Testis (tissue), 3 donors: Measurements from ENCODE around the gene MTMR1. TPM values are rescaled to one million over a fixed set of nuclear protein-coding genes. Genes with fewer than 3 reads are reported as not detected.

ENCODE experiments used
- DNase-seq: peaks from one replicate; pipeline ENCODE4 v3.0.0-alpha.2; 2019
- H3K27ac ChIP-seq, 2 donors: fragments of 200-600 bp; sonication (generic); one replicate each; pipeline ENCODE4 v1.5.1; 2019
- H3K27me3 ChIP-seq: fragments of 200-600 bp; sonication (generic); one replicate; pipeline ENCODE4 v1.5.1; 2019
- H3K36me3 ChIP-seq: fragments of 200-600 bp; sonication (generic); one replicate; pipeline ENCODE4 v1.5.1; 2017; ENCODE audit warnings: low read depth; ENCODE audit errors: missing control alignments
- H3K4me1 ChIP-seq: fragments of 200-600 bp; sonication (generic); one replicate; pipeline ENCODE4 v1.5.1; 2019
- H3K4me3 ChIP-seq, 2 donors: fragments of 200-600 bp; sonication (generic); one replicate each; pipeline ENCODE4 v1.5.1; 2017 to 2019
- H3K9me3 ChIP-seq: fragments of 200-600 bp; sonication (generic); one replicate; pipeline ENCODE4 v1.5.1; 2017
- CTCF ChIP-seq, 3 experiments: fragments of 450-650 bp in 2 of 3; fragments of 200-600 bp in 1 of 3; sonication (generic) in 1 of 3; IDR thresholded peaks; one replicate each; pipeline ENCODE4 v1.5.1; 2016 to 2019; ENCODE audit warnings: antibody characterized with exemption in 3 of 3, mild to moderate bottlenecking in 2 of 3, moderate library complexity in 1 of 3
- POLR2A ChIP-seq: fragments of 450-650 bp; IDR thresholded peaks from one replicate; pipeline ENCODE4 v1.6.1; 2017; ENCODE audit warnings: antibody characterized with exemption, mild to moderate bottlenecking, moderate library complexity
- WGBS, 2 donors: methylation state at CpG; one replicate each; pipeline ENCODE4 v1.1.5; 2018; 5-methylcytosine and 5-hydroxymethylcytosine counted together
- intact Hi-C: fragments of 100-400 bp; cut with DNase I; formaldehyde crosslinking; loops from one replicate; pipeline ENCODE4 v1.15.1; 2023; ENCODE audit warnings: low total_unique reads
- polyA plus RNA-seq: library from polyadenylated mRNA; stranded (reverse); fragments of 350-450 nt; fragmentation: Illumina TruSeq; extraction: RNeasy Lipid Tissue Mini Kit (QIAGEN cat#74804); gene quantifications from one replicate; pipeline ENCODE4 v1.2.3, GENCODE V29; 2014; ENCODE audit warnings: low read depth, low replicate concordance; ENCODE audit not compliant: insufficient read depth
- total RNA-seq, 2 donors: library from RNA; depleted of rRNA; stranded (reverse); fragments of >200 nt; gene quantifications; one replicate each; pipeline ENCODE4 v1.2.3, GENCODE V29; 2016

The MTMR1 gene
- total and polyA plus RNA-seq, 3 donors from 2014 or later: 26.1 to 57.2 (median 50.3) TPM

GRCh38 chrX:150697641-150698040 is 4.4 kb downstream of the MTMR1 start:
- no peak for DNase-seq
- Histone ChIP-seq H3K4me1 (no peaks in the 10 kb centered on the region), H3K27me3 (no peaks in the 10 kb centered on the region), H3K9me3 (no peaks in the 10 kb centered on the region), H3K4me3 (no peak overlapping the region), H3K27ac (no peak overlapping the region), H3K36me3 (no peaks in the 10 kb centered on the region)
- TF ChIP-seq CTCF (IDR thresholded peaks at IDR 0.05) (no peak), POLR2A (no peak)
- intact Hi-C loops: no loop called here
- 86 to 93% methylated on average over 3 to 7 of the region's 7 CpGs for WGBS, 2 donors

- DNase-seq: no peak
- intact Hi-C loops: no loop called here
- H3K4me3 ChIP-seq: no peak overlapping the region
- H3K36me3 ChIP-seq: no peaks in the 10 kb centered on the region
- no peaks in the 10 kb centered on the region for H3K4me1 ChIP-seq
- H3K27me3 ChIP-seq: no peaks in the 10 kb centered on the region
- TF ChIP-seq POLR2A (no peak), CTCF (IDR thresholded peaks at IDR 0.05) (no peak)
- WGBS, 2 donors: 59 to 60% methylated on average over 2 of the region's 2 CpGs
- H3K9me3 ChIP-seq: no peaks in the 10 kb centered on the region
- H3K27ac ChIP-seq: no peak overlapping the region
These were observed 5.8 kb downstream of the MTMR1 start for GRCh38 chrX:150698981-150699380.

GRCh38 chrX:150700107-150700506 is 6.9 kb downstream of the MTMR1 start:
- Histone ChIP-seq H3K27me3 (no peaks in the 10 kb centered on the region), H3K4me3 (no peak overlapping the region), H3K36me3 (no peaks in the 10 kb centered on the region), H3K27ac (no peak overlapping the region), H3K9me3 (no peaks in the 10 kb centered on the region), H3K4me1 (no peaks in the 10 kb centered on the region)
- TF ChIP-seq CTCF (IDR thresholded peaks at IDR 0.05): no peak
- no peak for TF ChIP-seq POLR2A
- no peak for DNase-seq
- intact Hi-C loops: no loop called here

- H3K9me3 ChIP-seq: no peaks in the 10 kb centered on the region
- DNase-seq: no peak
- no peaks in the 10 kb centered on the region for H3K4me1 ChIP-seq
- H3K27ac ChIP-seq: no peak overlapping the region
- H3K4me3 ChIP-seq: no peak overlapping the region
- H3K36me3 ChIP-seq: no peaks in the 10 kb centered on the region
- TF ChIP-seq POLR2A (no peak), CTCF (IDR thresholded peaks at IDR 0.05) (no peak)
- 100% methylated on average over 1 of the region's 1 CpG for WGBS, 2 donors
- intact Hi-C loops: no loop called here
- H3K27me3 ChIP-seq: no peaks in the 10 kb centered on the region
These were observed 8.2 kb downstream of the MTMR1 start for GRCh38 chrX:150701377-150701776.

GRCh38 chrX:150702966-150703694 is 9.9 kb downstream of the MTMR1 start:
- no peaks in the 10 kb centered on the region for H3K36me3 ChIP-seq
- H3K27me3 ChIP-seq: no peaks in the 10 kb centered on the region
- TF ChIP-seq POLR2A (no peak), CTCF (IDR thresholded peaks at IDR 0.05) (no peak)
- no peak overlapping the region for H3K4me3 ChIP-seq
- H3K9me3 ChIP-seq: no peaks in the 10 kb centered on the region
- DNase-seq: no peak
- H3K4me1 ChIP-seq: no peaks in the 10 kb centered on the region
- H3K27ac ChIP-seq: peak overlapping the region; percentile 41 to 50
- WGBS, 2 donors: 83 to 100% methylated on average over 1 of the region's 1 CpG
- intact Hi-C loops: no loop called here
